Stomach (tissue), 4 donors: ENCODE measurements around the gene MMP28.

Experiments
- CTCF ChIP-seq, 7 experiments: fragments of 450-650 bp in 4 of 7; fragments of 200-600 bp in 3 of 7; sonication (generic) in 3 of 7; IDR thresholded peaks; one replicate each; pipeline ENCODE4 v1.5.1; 2016 to 2019; ENCODE audit warnings: antibody characterized with exemption in 7 of 7, control low read depth in 2 of 7, mild to moderate bottlenecking in 1 of 7
- EP300 ChIP-seq: sonication (generic); formaldehyde crosslinking; IDR thresholded peaks from one replicate; pipeline ENCODE4 v1.6.1; 2017; ENCODE audit warnings: antibody characterized with exemption
- POLR2A ChIP-seq, 4 donors: fragments of 450-650 bp; IDR thresholded peaks; one replicate each; pipeline ENCODE4 v1.6.1; 2016; ENCODE audit warnings: antibody characterized with exemption in 4 of 4, control low read depth in 2 of 4, mild to moderate bottlenecking in 1 of 4, moderate library complexity in 1 of 4
- POLR2AphosphoS5 ChIP-seq, 3 donors: sonication (generic); formaldehyde crosslinking; IDR thresholded peaks; one replicate each; pipeline ENCODE4 v1.6.1; 2016; ENCODE audit warnings: antibody characterized with exemption in 3 of 3

GRCh38 chr17:35799942-35800341, 4.5 kb upstream of the MMP28 start:
- TF ChIP-seq CTCF (IDR thresholded peaks at IDR 0.05) (no peak), POLR2AphosphoS5 (IDR thresholded peaks at IDR 0.05) (peak in 2 of 3 donors; percentile 12 to 44), POLR2A (IDR thresholded peaks at IDR 0.05) (no peak), EP300 (no peak)
